Thyroid gland (tissue), 4 donors: ENCODE results near the gene CNTN1.

Experiments used
- POLR2A ChIP-seq, 2 donors: fragments of 450-650 bp; IDR thresholded peaks; one replicate each; pipeline ENCODE4 v1.6.1; 2017; ENCODE audit warnings: antibody characterized with exemption in 2 of 2, mild to moderate bottlenecking in 2 of 2, moderate library complexity in 1 of 2
- TF ChIP-seq, protein P1 (sequence below), 6 experiments: fragments of 200-600 bp in 3 of 6; fragments of 450-650 bp in 3 of 6; sonication (generic) in 3 of 6; IDR thresholded peaks; one replicate each; pipeline ENCODE4 v1.5.1; 2016 to 2019; ENCODE audit warnings: antibody characterized with exemption in 6 of 6, mild to moderate bottlenecking in 2 of 6, inconsistent platforms in 1 of 6, moderate library complexity in 1 of 6

DNA sequence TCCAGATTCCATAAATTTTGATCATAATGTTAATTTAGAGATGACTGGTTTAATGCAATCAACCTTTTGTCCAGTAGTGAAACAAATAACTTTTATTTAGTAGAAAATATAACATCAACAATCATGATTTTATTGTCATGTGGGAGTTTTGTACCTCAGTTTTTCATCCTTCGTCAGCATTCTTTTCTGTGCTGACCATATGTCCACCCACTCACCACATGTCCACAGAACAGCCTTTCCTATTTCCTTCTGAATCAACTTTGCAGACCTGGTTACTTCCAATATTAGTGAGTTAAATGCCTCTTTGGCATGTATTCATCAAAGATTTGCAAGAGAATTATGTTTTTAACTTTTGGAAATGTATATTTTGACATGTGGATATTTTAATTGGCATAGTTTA, 36.8 kb upstream of the CNTN1 start:
- no peak for TF ChIP-seq POLR2A (IDR thresholded peaks at IDR 0.05)
- TF ChIP-seq, protein P1, sequence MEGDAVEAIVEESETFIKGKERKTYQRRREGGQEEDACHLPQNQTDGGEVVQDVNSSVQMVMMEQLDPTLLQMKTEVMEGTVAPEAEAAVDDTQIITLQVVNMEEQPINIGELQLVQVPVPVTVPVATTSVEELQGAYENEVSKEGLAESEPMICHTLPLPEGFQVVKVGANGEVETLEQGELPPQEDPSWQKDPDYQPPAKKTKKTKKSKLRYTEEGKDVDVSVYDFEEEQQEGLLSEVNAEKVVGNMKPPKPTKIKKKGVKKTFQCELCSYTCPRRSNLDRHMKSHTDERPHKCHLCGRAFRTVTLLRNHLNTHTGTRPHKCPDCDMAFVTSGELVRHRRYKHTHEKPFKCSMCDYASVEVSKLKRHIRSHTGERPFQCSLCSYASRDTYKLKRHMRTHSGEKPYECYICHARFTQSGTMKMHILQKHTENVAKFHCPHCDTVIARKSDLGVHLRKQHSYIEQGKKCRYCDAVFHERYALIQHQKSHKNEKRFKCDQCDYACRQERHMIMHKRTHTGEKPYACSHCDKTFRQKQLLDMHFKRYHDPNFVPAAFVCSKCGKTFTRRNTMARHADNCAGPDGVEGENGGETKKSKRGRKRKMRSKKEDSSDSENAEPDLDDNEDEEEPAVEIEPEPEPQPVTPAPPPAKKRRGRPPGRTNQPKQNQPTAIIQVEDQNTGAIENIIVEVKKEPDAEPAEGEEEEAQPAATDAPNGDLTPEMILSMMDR (IDR thresholded peaks at IDR 0.05) = no peak
